ENCODE results near the gene RNGTT. TPM values are rescaled to one million over a fixed set of nuclear protein-coding genes. Genes with fewer than 3 reads are reported as not detected.
"Not testable (repeated sequence)": the region's sequence is repeated elsewhere in the genome, so short reads cannot be mapped to it uniquely, and the experiment has no call there.

RNGTT gene
- total RNA-seq, 1 experiment from 2014 or later = 15.2 TPM

DNA sequence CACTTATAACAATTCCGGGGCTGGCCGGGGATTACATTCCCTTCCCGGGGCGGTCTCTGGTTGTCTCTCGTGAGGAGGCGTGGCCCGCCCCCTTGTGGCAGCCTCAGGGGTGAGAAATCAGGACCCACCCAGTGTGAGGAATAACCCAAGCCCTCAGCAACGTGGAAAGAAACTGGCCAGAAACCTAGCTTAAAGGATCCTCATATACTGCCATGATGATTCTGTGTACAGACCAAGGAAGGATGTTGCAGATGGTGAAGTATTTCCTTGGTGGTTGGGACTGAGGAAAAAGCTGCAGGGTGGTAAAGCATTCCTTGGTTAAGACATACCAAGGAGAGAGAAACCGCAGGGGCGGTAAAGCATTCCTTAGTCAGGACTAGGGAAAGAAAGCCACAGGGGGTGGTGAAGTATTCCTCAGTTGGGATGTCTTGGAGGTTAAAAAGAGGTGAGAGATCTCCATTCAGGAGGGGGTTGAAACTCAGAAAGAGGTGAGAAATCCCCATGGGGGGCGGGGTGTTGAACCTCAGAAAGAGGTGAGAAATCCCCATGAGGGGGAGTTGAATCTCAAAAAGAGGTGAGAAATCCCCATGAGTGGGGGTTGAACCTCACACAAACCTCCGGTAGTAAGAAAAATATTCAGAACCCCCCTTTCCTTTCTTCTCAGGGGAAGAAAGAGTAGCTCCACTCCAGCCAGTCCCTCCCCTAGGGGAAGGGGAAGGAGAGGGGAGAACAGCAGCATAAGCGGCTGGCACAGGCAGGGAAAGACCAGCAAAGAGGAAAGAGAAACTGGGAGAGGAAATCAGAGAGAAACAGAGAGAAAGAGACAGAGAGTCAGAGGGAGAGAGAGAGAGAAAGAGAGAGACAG, 238.1 kb downstream of the RNGTT start:
- DNase-seq = no peak
- POLR2A ChIA-PET (ENCODE audit: unreplicated experiment) = no interaction called here
- BruUV-seq (replicated peaks) = no TSS peak

DNA sequence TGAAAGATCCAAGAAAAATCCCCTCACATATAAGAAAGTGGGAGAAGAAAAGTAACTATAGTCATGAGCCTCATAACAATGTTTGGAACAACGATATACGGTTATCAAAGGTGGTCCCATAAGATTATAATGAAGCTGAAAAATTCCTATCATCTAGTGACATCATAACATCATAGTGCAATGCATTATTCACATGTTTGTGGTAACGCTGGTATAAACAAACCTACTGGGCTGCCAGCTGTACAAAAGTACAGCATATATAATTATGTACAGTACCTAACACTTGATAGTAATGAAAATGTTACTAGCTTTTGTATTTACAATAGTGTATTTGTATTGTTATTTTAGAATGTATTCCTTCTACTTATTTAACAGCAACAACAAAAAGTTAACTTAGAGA, 240.7 kb downstream of the RNGTT start:
- Histone ChIP-seq H2AFZ (no peak overlapping the region), H3K79me2 (ENCODE audit: low read depth) (no peaks in the 10 kb centered on the region), H3K36me3 (ENCODE audit: low read depth) (no peaks in the 10 kb centered on the region), H3K4me2 (no peak overlapping the region), H4K20me1 (ENCODE audit: insufficient read depth) (no peaks in the 10 kb centered on the region), H3K4me1 (replicated peaks; ENCODE audit: insufficient read depth) (no peaks in the 10 kb centered on the region), H3K27ac (no peak overlapping the region), H3K27me3 (ENCODE audit: insufficient read depth, low read depth) (no peaks in the 10 kb centered on the region), H3K4me3 (no peak overlapping the region), H3F3A (ENCODE audit: insufficient read depth, low read depth) (no peaks in the 10 kb centered on the region), H3K9me3 (ENCODE audit: insufficient read depth, low read depth) (no peaks in the 10 kb centered on the region), H3K9me2 (ENCODE audit: insufficient read depth) (no peaks in the 10 kb centered on the region)
- BruUV-seq (replicated peaks) = no TSS peak
- CTCF ChIA-PET = no interaction called here
- intact Hi-C loops (cut with micrococcal nuclease; ENCODE audit: unreplicated experiment) = no loop called here
- DNase-seq = no peak
- POLR2A ChIA-PET (ENCODE audit: unreplicated experiment) = no interaction called here
- TF ChIP-seq, protein P1, sequence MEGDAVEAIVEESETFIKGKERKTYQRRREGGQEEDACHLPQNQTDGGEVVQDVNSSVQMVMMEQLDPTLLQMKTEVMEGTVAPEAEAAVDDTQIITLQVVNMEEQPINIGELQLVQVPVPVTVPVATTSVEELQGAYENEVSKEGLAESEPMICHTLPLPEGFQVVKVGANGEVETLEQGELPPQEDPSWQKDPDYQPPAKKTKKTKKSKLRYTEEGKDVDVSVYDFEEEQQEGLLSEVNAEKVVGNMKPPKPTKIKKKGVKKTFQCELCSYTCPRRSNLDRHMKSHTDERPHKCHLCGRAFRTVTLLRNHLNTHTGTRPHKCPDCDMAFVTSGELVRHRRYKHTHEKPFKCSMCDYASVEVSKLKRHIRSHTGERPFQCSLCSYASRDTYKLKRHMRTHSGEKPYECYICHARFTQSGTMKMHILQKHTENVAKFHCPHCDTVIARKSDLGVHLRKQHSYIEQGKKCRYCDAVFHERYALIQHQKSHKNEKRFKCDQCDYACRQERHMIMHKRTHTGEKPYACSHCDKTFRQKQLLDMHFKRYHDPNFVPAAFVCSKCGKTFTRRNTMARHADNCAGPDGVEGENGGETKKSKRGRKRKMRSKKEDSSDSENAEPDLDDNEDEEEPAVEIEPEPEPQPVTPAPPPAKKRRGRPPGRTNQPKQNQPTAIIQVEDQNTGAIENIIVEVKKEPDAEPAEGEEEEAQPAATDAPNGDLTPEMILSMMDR (conservative IDR thresholded peaks at IDR 0.05) = no peak
- no peak for TF ChIP-seq EZH2 (IDR thresholded peaks at IDR 0.05; ENCODE audit: low read depth)

More for the DNA sequence above, 238.1 kb downstream of the RNGTT start:
- Histone ChIP-seq H3K4me1 (replicated peaks; ENCODE audit: insufficient read depth) (0 out of 2 replicates have a peak, but pooled peaks cover 3% of the 10 kb centered on the region), H3K79me2 (ENCODE audit: low read depth) (no peaks in the 10 kb centered on the region), H3K4me2 (no peak overlapping the region), H3K27me3 (ENCODE audit: insufficient read depth, low read depth) (no peaks in the 10 kb centered on the region), H3F3A (ENCODE audit: insufficient read depth, low read depth) (no peaks in the 10 kb centered on the region), H3K27ac (no peak overlapping the region), H3K4me3 (no peak overlapping the region), H3K9me3 (ENCODE audit: insufficient read depth, low read depth) (no peaks in the 10 kb centered on the region), H3K9me2 (ENCODE audit: insufficient read depth) (no peaks in the 10 kb centered on the region), H4K20me1 (ENCODE audit: insufficient read depth) (no peaks in the 10 kb centered on the region), H3K36me3 (ENCODE audit: low read depth) (no peaks in the 10 kb centered on the region), H2AFZ (no peak overlapping the region)
- no peak for TF ChIP-seq EZH2 (IDR thresholded peaks at IDR 0.05; ENCODE audit: low read depth)
- TF ChIP-seq, protein P1 (conservative IDR thresholded peaks at IDR 0.05) = no peak
- CTCF ChIA-PET = no interaction called here
- intact Hi-C loops (cut with micrococcal nuclease; ENCODE audit: unreplicated experiment) = no loop called here

DNA sequence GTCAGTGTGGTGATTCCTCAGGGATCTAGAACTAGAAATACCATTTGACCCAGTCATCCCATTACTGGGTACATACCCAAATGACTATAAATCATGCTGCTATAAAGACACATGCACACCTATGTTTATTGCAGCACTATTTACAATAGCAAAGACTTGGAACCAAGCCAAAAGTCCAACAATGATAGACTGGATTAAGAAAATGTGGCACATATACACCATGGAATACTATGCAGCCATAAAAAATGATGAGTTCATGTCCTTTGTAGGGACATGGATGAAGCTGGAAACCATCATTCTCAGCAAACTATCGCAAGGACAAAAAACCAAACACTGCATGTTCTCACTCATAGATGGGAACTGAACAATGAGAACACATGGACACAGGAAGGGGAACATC, 247.0 kb downstream of the RNGTT start:
- POLR2A ChIA-PET (ENCODE audit: unreplicated experiment); H3K79me2 ChIP-seq (ENCODE audit: low read depth); H4K20me1 ChIP-seq (ENCODE audit: insufficient read depth); H3K36me3 ChIP-seq (ENCODE audit: low read depth); H2AFZ ChIP-seq; H3F3A ChIP-seq (ENCODE audit: insufficient read depth, low read depth); DNase-seq; H3K27ac ChIP-seq; H3K4me3 ChIP-seq; H3K9me2 ChIP-seq (ENCODE audit: insufficient read depth); CTCF ChIA-PET; H3K4me2 ChIP-seq; H3K4me1 ChIP-seq (replicated peaks; ENCODE audit: insufficient read depth); intact Hi-C loops (cut with micrococcal nuclease; ENCODE audit: unreplicated experiment); BruUV-seq (replicated peaks); H3K9me3 ChIP-seq (ENCODE audit: insufficient read depth, low read depth); H3K27me3 ChIP-seq (ENCODE audit: insufficient read depth, low read depth): not testable (repeated sequence)
